AG04450 (cell line): ENCODE data around the gene ADGRD1. TPM values are rescaled to one million over a fixed set of nuclear protein-coding genes. Genes with fewer than 3 reads are reported as not detected.
"Not testable (repeated sequence)": the region's sequence is repeated elsewhere in the genome, so short reads cannot be mapped to it uniquely, and the experiment has no call there.

ENCODE experiments used
- CTCF ChIA-PET: fragments of 300-600, 350-600 bp; formaldehyde crosslinking; extraction: SDS; loops from one replicate; lab custom pipeline; 2022; ENCODE audit warnings: antibody characterized with exemption, inconsistent platforms; lab: Charles Lee
- POLR2A ChIA-PET: fragments of 350-600 bp; formaldehyde crosslinking; extraction: SDS; loops from one replicate; lab custom pipeline; 2021; ENCODE audit warnings: antibody characterized with exemption, inconsistent platforms; lab: Yijun Ruan, JAX
- DNase-seq: peaks from one replicate; pipeline ENCODE4 v3.0.0-alpha.2; 2011; ENCODE audit warnings: low read depth, low spot score
- H3K27ac ChIP-seq: one replicate; pipeline ENCODE4 v1.5.1; 2012; ENCODE audit warnings: low read depth, low read length, control low read depth
- H3K27me3 ChIP-seq: one replicate; pipeline ENCODE4 v1.6.0; 2012; ENCODE audit warnings: low read length; ENCODE audit not compliant: control insufficient read depth, insufficient read depth
- H3K4me3 ChIP-seq: 2 replicates; pipeline ENCODE4 v1.5.1; 2011; ENCODE audit warnings: mild to moderate bottlenecking, low read depth, low read length, control low read depth
- H3K9me3 ChIP-seq: 2 replicates; pipeline ENCODE4 v1.5.1; 2012; ENCODE audit warnings: low read length; ENCODE audit not compliant: control insufficient read depth, insufficient read depth
- polyA plus RNA-seq: library from polyadenylated mRNA; depleted of rRNA; stranded (reverse); fragments of >200 nt; gene quantifications from 2 replicates; pipeline ENCODE4 v1.2.3, GENCODE V29; 2011
- TF ChIP-seq, protein P1 (sequence below): IDR thresholded peaks from 2 replicates; pipeline ENCODE4 v1.5.1; 2011; ENCODE audit warnings: low read depth, low read length, control low read depth, inconsistent platforms

Gene ADGRD1
- polyA plus RNA-seq, 1 experiment: 0.05 TPM

DNA sequence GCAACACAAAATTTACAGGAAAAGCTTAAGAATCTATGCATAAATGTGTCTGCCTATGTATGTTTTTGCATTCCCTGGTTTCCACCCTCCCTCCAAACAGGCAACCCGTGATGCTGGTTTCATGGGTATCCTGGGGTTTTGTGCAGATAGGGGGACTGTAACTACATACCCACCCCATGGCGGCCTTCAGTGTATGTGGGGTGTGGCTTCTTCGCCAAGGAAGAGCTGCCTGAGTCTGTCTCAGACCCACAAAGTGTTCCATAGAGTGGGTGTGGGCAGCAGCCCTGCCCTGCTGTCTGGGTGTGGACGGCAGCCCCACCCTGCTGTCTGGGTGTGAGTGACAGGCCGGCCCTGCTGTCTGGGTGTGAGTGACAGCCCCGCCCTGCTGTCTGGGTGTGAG, 174.8 kb downstream of the ADGRD1 start:
- POLR2A ChIA-PET: no interaction called here
- DNase-seq: no peak
- Histone ChIP-seq H3K9me3 (peaks cover 69% of the 10 kb centered on the region), H3K27ac (no peak overlapping the region), H3K27me3 (no peaks in the 10 kb centered on the region), H3K4me3 (no peak overlapping the region)
- CTCF ChIA-PET: no interaction called here
- TF ChIP-seq, protein P1, sequence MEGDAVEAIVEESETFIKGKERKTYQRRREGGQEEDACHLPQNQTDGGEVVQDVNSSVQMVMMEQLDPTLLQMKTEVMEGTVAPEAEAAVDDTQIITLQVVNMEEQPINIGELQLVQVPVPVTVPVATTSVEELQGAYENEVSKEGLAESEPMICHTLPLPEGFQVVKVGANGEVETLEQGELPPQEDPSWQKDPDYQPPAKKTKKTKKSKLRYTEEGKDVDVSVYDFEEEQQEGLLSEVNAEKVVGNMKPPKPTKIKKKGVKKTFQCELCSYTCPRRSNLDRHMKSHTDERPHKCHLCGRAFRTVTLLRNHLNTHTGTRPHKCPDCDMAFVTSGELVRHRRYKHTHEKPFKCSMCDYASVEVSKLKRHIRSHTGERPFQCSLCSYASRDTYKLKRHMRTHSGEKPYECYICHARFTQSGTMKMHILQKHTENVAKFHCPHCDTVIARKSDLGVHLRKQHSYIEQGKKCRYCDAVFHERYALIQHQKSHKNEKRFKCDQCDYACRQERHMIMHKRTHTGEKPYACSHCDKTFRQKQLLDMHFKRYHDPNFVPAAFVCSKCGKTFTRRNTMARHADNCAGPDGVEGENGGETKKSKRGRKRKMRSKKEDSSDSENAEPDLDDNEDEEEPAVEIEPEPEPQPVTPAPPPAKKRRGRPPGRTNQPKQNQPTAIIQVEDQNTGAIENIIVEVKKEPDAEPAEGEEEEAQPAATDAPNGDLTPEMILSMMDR: no peak

DNA sequence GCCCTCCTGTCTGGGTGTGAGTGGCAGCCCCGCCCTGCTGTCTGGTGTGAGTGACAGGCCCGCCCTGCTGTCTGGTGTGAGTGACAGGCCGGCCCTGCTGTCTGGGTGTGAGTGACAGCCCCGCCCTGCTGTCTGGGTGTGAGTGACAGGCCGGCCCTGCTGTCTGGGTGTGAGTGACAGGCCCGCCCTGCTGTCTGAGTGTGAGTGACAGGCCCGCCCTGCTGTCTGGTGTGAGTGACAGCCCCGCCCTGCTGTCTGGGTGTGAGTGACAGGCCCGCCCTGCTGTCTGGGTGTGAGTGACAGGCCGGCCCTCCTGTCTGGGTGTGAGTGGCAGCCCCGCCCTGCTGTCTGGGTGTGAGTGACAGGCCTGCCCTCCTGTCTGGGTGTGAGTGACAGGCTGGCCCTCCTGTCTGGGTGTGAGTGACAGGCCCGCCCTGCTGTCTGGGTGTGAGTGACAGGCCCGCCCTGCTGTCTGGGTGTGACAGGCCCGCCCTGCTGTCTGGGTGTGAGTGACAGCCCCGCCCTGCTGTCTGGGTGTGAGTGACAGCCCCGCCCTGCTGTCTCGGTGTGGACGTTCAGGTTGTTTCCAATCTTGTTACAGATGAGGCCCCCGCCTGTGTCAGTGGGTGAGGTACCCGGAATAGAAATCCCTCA, 175.4 kb downstream of the ADGRD1 start:
- POLR2A ChIA-PET, H3K4me3 ChIP-seq, CTCF ChIA-PET, H3K27me3 ChIP-seq, H3K27ac ChIP-seq, DNase-seq: not testable (repeated sequence)
- peaks cover 67% of the 10 kb centered on the region for H3K9me3 ChIP-seq

DNA sequence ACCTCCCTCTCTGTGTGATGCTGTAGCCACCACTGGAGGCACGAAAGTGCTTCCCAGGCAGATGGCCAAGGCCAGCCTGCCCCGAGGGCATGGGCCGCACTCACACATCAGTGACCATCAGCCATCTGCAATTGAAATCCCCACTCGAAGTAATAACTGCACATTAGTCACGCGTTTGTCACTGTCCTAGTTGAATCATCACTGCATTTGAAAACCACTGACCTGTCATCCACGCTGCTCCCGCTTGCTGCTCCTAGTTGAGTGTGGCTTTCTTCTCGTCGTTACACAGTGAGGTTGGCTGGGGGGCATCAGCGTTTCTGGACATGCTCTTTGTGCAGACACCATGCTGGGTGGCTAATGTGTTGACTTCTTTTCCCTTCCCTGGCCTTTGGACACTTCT, 176.1 kb downstream of the ADGRD1 start:
- TF ChIP-seq, protein P1: no peak
- Histone ChIP-seq H3K4me3 (no peak overlapping the region), H3K27me3 (no peaks in the 10 kb centered on the region), H3K9me3 (peaks cover 63% of the 10 kb centered on the region), H3K27ac (no peak overlapping the region)
- ChIA-PET CTCF (no interaction called here), POLR2A (no interaction called here)
- no peak for DNase-seq

DNA sequence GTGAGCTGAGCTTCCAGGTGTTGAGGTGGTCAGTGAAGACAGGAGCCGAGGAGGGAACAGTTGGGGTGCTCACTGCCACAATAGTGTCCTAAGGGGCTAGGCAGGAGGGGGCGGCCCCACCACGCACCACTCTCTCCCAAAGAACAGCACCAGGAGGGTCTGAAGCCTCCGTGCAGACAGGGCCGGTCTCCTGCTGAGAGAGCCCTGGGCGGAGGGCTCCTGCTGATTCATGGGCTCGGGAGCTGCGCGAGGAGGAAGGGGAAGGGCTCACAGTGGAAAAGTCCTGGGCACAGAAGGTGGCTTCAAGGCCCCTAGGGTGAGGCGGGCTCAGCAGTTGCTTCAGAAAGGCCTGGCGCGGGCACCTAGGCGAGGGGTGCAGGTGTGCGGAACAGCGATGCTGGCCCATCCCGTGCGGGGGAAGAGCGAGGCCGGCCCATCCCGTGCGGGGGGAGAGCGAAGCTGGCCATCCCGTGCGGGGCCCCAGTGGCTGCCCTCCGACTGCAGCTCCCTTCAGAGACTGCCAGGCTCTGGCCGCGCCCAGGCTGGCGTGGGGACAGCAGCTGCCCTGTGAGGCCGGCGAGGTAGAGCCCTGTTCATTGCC, 176.7 kb downstream of the ADGRD1 start:
- Histone ChIP-seq H3K27ac (no peak overlapping the region), H3K27me3 (no peaks in the 10 kb centered on the region), H3K9me3 (peaks cover 68% of the 10 kb centered on the region), H3K4me3 (no peak overlapping the region)
- POLR2A ChIA-PET: no interaction called here
- CTCF ChIA-PET: no interaction called here
- TF ChIP-seq, protein P1: no peak
- DNase-seq: no peak

DNA sequence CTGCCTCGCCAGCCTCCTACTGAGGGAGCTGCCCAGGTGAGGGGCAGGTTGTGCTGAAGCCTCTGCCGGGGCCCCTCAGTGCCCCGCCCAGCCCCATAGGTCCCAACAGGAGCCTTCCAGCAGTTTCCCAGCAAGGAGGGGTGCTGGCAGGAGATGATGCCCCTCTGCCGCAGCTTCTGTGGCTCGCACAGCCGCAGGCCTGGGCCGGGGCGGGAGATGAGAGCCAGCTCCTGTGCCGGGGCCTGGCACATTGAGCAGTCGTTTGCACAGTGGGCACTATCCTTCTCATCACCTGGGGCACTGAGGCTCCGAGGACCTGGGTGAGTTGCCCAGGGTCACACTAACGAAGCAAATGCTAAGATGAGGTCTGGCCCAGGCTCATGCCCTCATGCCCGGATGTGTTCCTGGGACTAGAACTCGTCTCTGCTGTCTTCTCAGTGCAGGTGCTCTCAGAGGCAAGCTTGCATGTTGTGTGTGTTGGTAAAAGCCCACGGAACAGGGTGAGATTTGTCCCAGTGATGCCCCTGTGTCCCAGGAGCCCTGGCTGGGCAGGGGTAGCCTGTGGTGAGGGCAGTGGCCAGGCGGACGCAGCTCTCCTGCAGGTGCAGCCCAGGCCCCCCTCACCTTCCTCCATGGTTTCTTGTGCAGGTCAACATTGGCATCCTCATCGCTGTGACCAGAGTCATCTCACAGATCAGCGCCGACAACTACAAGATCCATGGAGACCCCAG, 177.5 kb downstream of the ADGRD1 start:
- ChIA-PET CTCF (no interaction called here), POLR2A (no interaction called here)
- Histone ChIP-seq H3K4me3 (no peak overlapping the region), H3K9me3 (peaks cover 77% of the 10 kb centered on the region), H3K27me3 (no peaks in the 10 kb centered on the region), H3K27ac (no peak overlapping the region)
- no peak for DNase-seq
- TF ChIP-seq, protein P1: no peak
